HG03469 (cell line): ENCODE results near the gene LRBA.

Experiments
- ATAC-seq: cut with Tn5 transposase; IDR thresholded peaks from one replicate; pipeline ENCODE4 v1.9.1; 2021; ENCODE audit warnings: mild to moderate bottlenecking, moderate library complexity, moderate number of reproducible peaks; ENCODE audit not compliant: unreplicated experiment

LRBA gene

GRCh38 chr4:150237110-150237872, 777.8 kb downstream of the LRBA start:
- ATAC-seq = no peak

- no peak for ATAC-seq
Observed at GRCh38 chr4:150236626-150237025, 778.5 kb downstream of the LRBA start.

GRCh38 chr4:150235808-150236271, 779.2 kb downstream of the LRBA start:
- ATAC-seq = no peak

- ATAC-seq = no peak
Observed at GRCh38 chr4:150235317-150235716, 779.8 kb downstream of the LRBA start.

- no peak for ATAC-seq
Observed at GRCh38 chr4:150234246-150234645, 780.8 kb downstream of the LRBA start.

GRCh38 chr4:150232029-150232428, 783.1 kb downstream of the LRBA start:
- no peak for ATAC-seq

GRCh38 chr4:150231107-150231770, 783.8 kb downstream of the LRBA start:
- no peak for ATAC-seq

- no peak for ATAC-seq
Observed at GRCh38 chr4:150230561-150230960, 784.5 kb downstream of the LRBA start.

- no peak for ATAC-seq
Observed at GRCh38 chr4:150229520-150229919, 785.6 kb downstream of the LRBA start.

GRCh38 chr4:150224896-150225591, 790.0 kb downstream of the LRBA start:
- no peak for ATAC-seq

- no peak for ATAC-seq
Observed at GRCh38 chr4:150219841-150220240, 795.2 kb downstream of the LRBA start.

GRCh38 chr4:150218447-150218846, 796.6 kb downstream of the LRBA start:
- ATAC-seq = no peak

GRCh38 chr4:150217808-150218207, 797.3 kb downstream of the LRBA start:
- no peak for ATAC-seq

GRCh38 chr4:150217192-150217591, 797.9 kb downstream of the LRBA start:
- no peak for ATAC-seq

- ATAC-seq = no peak
Observed at GRCh38 chr4:150216726-150217125, 798.4 kb downstream of the LRBA start.

- ATAC-seq = no peak
Observed at GRCh38 chr4:150215601-150216000, 799.5 kb downstream of the LRBA start.
